IMR-90 (cell line): Measurements from ENCODE around the gene ROBO1.

ENCODE experiments used
- CHD1 ChIP-seq: IDR thresholded peaks from 2 replicates; pipeline ENCODE4 v1.6.1; 2012; ENCODE audit warnings: low read depth, low read length, improper control_type of control experiment
- CTCF ChIP-seq: conservative IDR thresholded peaks from 2 replicates; pipeline ENCODE4 v1.5.1; 2012; ENCODE audit warnings: mild to moderate bottlenecking, low read depth, low read length, improper control_type of control experiment
- MXI1 ChIP-seq: IDR thresholded peaks from 2 replicates; pipeline ENCODE4 v1.6.1; 2012; ENCODE audit warnings: low read depth, mild to moderate bottlenecking, low read length, moderate library complexity, borderline replicate concordance
- NFE2L2 ChIP-seq: fragments of 150-350 bp; IDR thresholded peaks from 2 replicates; pipeline ENCODE4 v1.6.1; 2016; ENCODE audit warnings: low read depth, mild to moderate bottlenecking, low read length
- POLR2A ChIP-seq: IDR thresholded peaks from 2 replicates; pipeline ENCODE4 v1.6.1; 2012; ENCODE audit warnings: mild to moderate bottlenecking, low read depth, low read length
- USF2 ChIP-seq: fragments of 150-350 bp; IDR thresholded peaks from 2 replicates; pipeline ENCODE4 v1.6.1; 2017; ENCODE audit warnings: mild to moderate bottlenecking, antibody characterized with exemption, low read length, low read depth

- TF ChIP-seq CTCF (no peak), POLR2A (no peak), CHD1 (no peak), NFE2L2 (no peak), MXI1 (no peak), USF2 (no peak)
Observed at GRCh38 chr3:78749056-78749455, 1018.7 kb downstream of the ROBO1 start.
